Skeletal muscle cell (primary cell): ENCODE measurements around the gene ODAD4.

Source experiments
- DNase-seq: peaks from one replicate; pipeline ENCODE4 v3.0.0-alpha.2; 2010; ENCODE audit warnings: low read depth
- H3K4me3 ChIP-seq: 2 replicates; pipeline ENCODE4 v1.5.1; 2011; ENCODE audit warnings: low read depth, mild to moderate bottlenecking, control low read depth, low read length, moderate library complexity

Gene ODAD4

GRCh38 chr17:41966463-41967140 is 36.2 kb downstream of the ODAD4 start, which contains the start of gene CNP:
Gene CNP (plus strand): TSS chr17:41966795. CDS start chr17:41966885, 90 bp downstream.
- peak within 1 kb of the TSS; percentile 87 for H3K4me3 ChIP-seq
- DNase-seq = peak; percentile 67

- peak overlapping the region; percentile 87 for H3K4me3 ChIP-seq
- DNase-seq = no peak
Measured at GRCh38 chr17:41967141-41967920, 36.9 kb downstream of the ODAD4 start.

- H3K4me3 ChIP-seq = peak overlapping the region; percentile 87
- DNase-seq = no peak
Measured at GRCh38 chr17:41967921-41968578, 37.6 kb downstream of the ODAD4 start.

GRCh38 chr17:41968676-41969075 is 38.3 kb downstream of the ODAD4 start:
- H3K4me3 ChIP-seq = no peak overlapping the region

GRCh38 chr17:41970901-41971331 is 40.5 kb downstream of the ODAD4 start:
- H3K4me3 ChIP-seq = no peak overlapping the region
- no peak for DNase-seq

More at GRCh38 chr17:41968676-41969075, 38.3 kb downstream of the ODAD4 start:
- no peak for DNase-seq

- no peak overlapping the region for H3K4me3 ChIP-seq
- no peak for DNase-seq
Measured at GRCh38 chr17:41971721-41972523, 41.5 kb downstream of the ODAD4 start.

- DNase-seq = no peak
- H3K4me3 ChIP-seq = no peak overlapping the region
Measured at GRCh38 chr17:41972571-41973407, 42.4 kb downstream of the ODAD4 start.

- DNase-seq = no peak
- no peak overlapping the region for H3K4me3 ChIP-seq
Measured at GRCh38 chr17:41973408-41973811, 43.0 kb downstream of the ODAD4 start.

- H3K4me3 ChIP-seq = no peak overlapping the region
- no peak for DNase-seq
Measured at GRCh38 chr17:41974031-41974430, 43.6 kb downstream of the ODAD4 start.

- no peak overlapping the region for H3K4me3 ChIP-seq
Measured at GRCh38 chr17:41974658-41975057, 44.2 kb downstream of the ODAD4 start.

GRCh38 chr17:41975099-41976083 is 45.0 kb downstream of the ODAD4 start:
- H3K4me3 ChIP-seq = no peak overlapping the region
- no peak for DNase-seq

More at GRCh38 chr17:41974658-41975057, 44.2 kb downstream of the ODAD4 start:
- no peak for DNase-seq

- no peak for DNase-seq
- no peak overlapping the region for H3K4me3 ChIP-seq
Measured at GRCh38 chr17:41976142-41976768, 45.8 kb downstream of the ODAD4 start.

GRCh38 chr17:41977991-41978390 is 47.6 kb downstream of the ODAD4 start:
- no peak for DNase-seq
- no peak overlapping the region for H3K4me3 ChIP-seq

- no peak for DNase-seq
- no peak overlapping the region for H3K4me3 ChIP-seq
Measured at GRCh38 chr17:41982026-41982760, 51.8 kb downstream of the ODAD4 start.

GRCh38 chr17:41984454-41984853 is 54.0 kb downstream of the ODAD4 start:
- no peak for DNase-seq
- no peak overlapping the region for H3K4me3 ChIP-seq

- DNase-seq = no peak
- H3K4me3 ChIP-seq = no peak overlapping the region
Measured at GRCh38 chr17:41985919-41986318, 55.5 kb downstream of the ODAD4 start.
